SJCRH30 (cell line): ENCODE results near the gene PCYT2. TPM values are rescaled to one million over a fixed set of nuclear protein-coding genes. Genes with fewer than 3 reads are reported as not detected.

ENCODE experiments used
- DNase-seq, 2 experiments: peaks; one replicate each; pipeline ENCODE4 v3.0.0-alpha.2; 2015 to 2020
- H3K27ac ChIP-seq: fragments of 250-450 bp; sonication (Bioruptor Pico); 2 replicates; pipeline ENCODE4 v1.5.1; 2020; ENCODE audit warnings: mild to moderate bottlenecking, moderate library complexity
- H3K27me3 ChIP-seq: fragments of 250-450 bp; sonication (Bioruptor Pico); 2 replicates; pipeline ENCODE4 v1.5.1; 2020; ENCODE audit warnings: mild to moderate bottlenecking, moderate library complexity
- H3K36me3 ChIP-seq: fragments of 250-450 bp; sonication (Bioruptor Pico); 2 replicates; pipeline ENCODE4 v1.5.1; 2020; ENCODE audit warnings: mild to moderate bottlenecking, moderate library complexity
- H3K4me1 ChIP-seq: fragments of 250-450 bp; sonication (Bioruptor Pico); 2 replicates; pipeline ENCODE4 v1.5.1; 2020; ENCODE audit warnings: mild to moderate bottlenecking, moderate library complexity
- H3K4me3 ChIP-seq: fragments of 250-450 bp; sonication (Bioruptor Pico); 2 replicates; pipeline ENCODE4 v1.5.1; 2020; ENCODE audit warnings: mild to moderate bottlenecking, moderate library complexity
- H3K9me3 ChIP-seq: fragments of 250-450 bp; sonication (Bioruptor Pico); replicated peaks from 2 replicates; pipeline ENCODE4 v1.5.1; 2020; ENCODE audit warnings: mild to moderate bottlenecking, moderate library complexity
- total RNA-seq: library from RNA; depleted of rRNA; stranded (reverse); fragments of >200 nt; shearing (Covaris generic); gene quantifications from 2 replicates; pipeline ENCODE4 v1.2.3, GENCODE V29; 2014

PCYT2 gene
- total RNA-seq, 1 experiment from 2014 or later: 33.0 TPM

GRCh38 chr17:81934098-81934757 lies 23.0 kb upstream of the PCYT2 start:
- H3K27ac ChIP-seq: no peak overlapping the region
- no peak for DNase-seq
- H3K4me3 ChIP-seq: no peak overlapping the region
- H3K9me3 ChIP-seq: no peaks in the 10 kb centered on the region
- H3K36me3 ChIP-seq: no peaks in the 10 kb centered on the region
- H3K4me1 ChIP-seq: no peaks in the 10 kb centered on the region
- no peaks in the 10 kb centered on the region for H3K27me3 ChIP-seq

GRCh38 chr17:81933178-81933699 lies 22.0 kb upstream of the PCYT2 start:
- H3K4me1 ChIP-seq: peaks cover 8% of the 10 kb centered on the region
- H3K27me3 ChIP-seq: no peaks in the 10 kb centered on the region
- no peak overlapping the region for H3K27ac ChIP-seq
- no peak overlapping the region for H3K4me3 ChIP-seq
- H3K36me3 ChIP-seq: no peaks in the 10 kb centered on the region
- DNase-seq: no peak
- no peaks in the 10 kb centered on the region for H3K9me3 ChIP-seq

GRCh38 chr17:81932333-81932983 lies 21.3 kb upstream of the PCYT2 start:
- no peaks in the 10 kb centered on the region for H3K9me3 ChIP-seq
- H3K4me1 ChIP-seq: peaks cover 8% of the 10 kb centered on the region
- no peak overlapping the region for H3K27ac ChIP-seq
- DNase-seq: no peak
- no peaks in the 10 kb centered on the region for H3K27me3 ChIP-seq
- H3K36me3 ChIP-seq: no peaks in the 10 kb centered on the region
- H3K4me3 ChIP-seq: no peak overlapping the region

GRCh38 chr17:81931557-81932332 lies 20.5 kb upstream of the PCYT2 start:
- Histone ChIP-seq H3K4me1 (peaks cover 8% of the 10 kb centered on the region), H3K4me3 (no peak overlapping the region)
- no peak for DNase-seq

GRCh38 chr17:81931189-81931556 lies 20.0 kb upstream of the PCYT2 start:
- DNase-seq: no peak
- H3K36me3 ChIP-seq: no peaks in the 10 kb centered on the region
- H3K4me3 ChIP-seq: no peak overlapping the region
- no peak overlapping the region for H3K27ac ChIP-seq
- H3K9me3 ChIP-seq: no peaks in the 10 kb centered on the region
- peaks cover 8% of the 10 kb centered on the region for H3K4me1 ChIP-seq
- H3K27me3 ChIP-seq: no peaks in the 10 kb centered on the region

More at GRCh38 chr17:81931557-81932332, 20.5 kb upstream of the PCYT2 start:
- Histone ChIP-seq H3K36me3 (no peaks in the 10 kb centered on the region), H3K9me3 (no peaks in the 10 kb centered on the region), H3K27ac (no peak overlapping the region), H3K27me3 (no peaks in the 10 kb centered on the region)

GRCh38 chr17:81930142-81931125 lies 19.2 kb upstream of the PCYT2 start:
- no peaks in the 10 kb centered on the region for H3K9me3 ChIP-seq

GRCh38 chr17:81929253-81930141 lies 18.3 kb upstream of the PCYT2 start:
- Histone ChIP-seq H3K36me3 (no peaks in the 10 kb centered on the region), H3K4me3 (no peak overlapping the region), H3K4me1 (peaks cover 8% of the 10 kb centered on the region), H3K9me3 (no peaks in the 10 kb centered on the region), H3K27ac (no peak overlapping the region), H3K27me3 (no peaks in the 10 kb centered on the region)
- no peak for DNase-seq

More at GRCh38 chr17:81930142-81931125, 19.2 kb upstream of the PCYT2 start:
- Histone ChIP-seq H3K27me3 (no peaks in the 10 kb centered on the region), H3K36me3 (no peaks in the 10 kb centered on the region), H3K4me3 (no peak overlapping the region), H3K27ac (no peak overlapping the region), H3K4me1 (peaks cover 8% of the 10 kb centered on the region)
- DNase-seq: no peak

- H3K4me1 ChIP-seq: peaks cover 8% of the 10 kb centered on the region
- H3K4me3 ChIP-seq: peak overlapping the region; percentile 82
- no peak overlapping the region for H3K27ac ChIP-seq
- H3K9me3 ChIP-seq: no peaks in the 10 kb centered on the region
- no peak for DNase-seq
- H3K36me3 ChIP-seq: no peaks in the 10 kb centered on the region
- H3K27me3 ChIP-seq: no peaks in the 10 kb centered on the region
These were observed 17.5 kb upstream of the PCYT2 start for GRCh38 chr17:81928544-81929252.

GRCh38 chr17:81927653-81928543 lies 16.7 kb upstream of the PCYT2 start, which contains the start of gene MAFG:
Gene MAFG, minus strand, starts transcription at chr17:81927735. Its CDS starts 4,550 bp downstream, at chr17:81923185.
- Histone ChIP-seq H3K27ac (peak within 1 kb of the TSS; percentile 33), H3K36me3 (no peaks in the 10 kb centered on the region), H3K4me1 (peaks cover 8% of the 10 kb centered on the region), H3K4me3 (peak within 1 kb of the TSS; percentile 82), H3K27me3 (no peaks in the 10 kb centered on the region), H3K9me3 (no peaks in the 10 kb centered on the region)
- DNase-seq: peak; percentile 97 to 100

GRCh38 chr17:81927152-81927652 lies 16.0 kb upstream of the PCYT2 start:
- Histone ChIP-seq H3K36me3 (no peaks in the 10 kb centered on the region), H3K4me1 (peaks cover 8% of the 10 kb centered on the region), H3K27me3 (no peaks in the 10 kb centered on the region), H3K27ac (peak overlapping the region; percentile 33), H3K9me3 (no peaks in the 10 kb centered on the region), H3K4me3 (peak overlapping the region; percentile 82)
- DNase-seq: no peak

- Histone ChIP-seq H3K27me3 (no peaks in the 10 kb centered on the region), H3K4me1 (peaks cover 8% of the 10 kb centered on the region), H3K36me3 (no peaks in the 10 kb centered on the region), H3K9me3 (no peaks in the 10 kb centered on the region), H3K27ac (peak overlapping the region; percentile 33), H3K4me3 (peak overlapping the region; percentile 82)
- peak; percentile 87 to 90 for DNase-seq
These were observed 15.4 kb upstream of the PCYT2 start for GRCh38 chr17:81926451-81927151.
